ENCODE measurements around the gene EYA2.

- no peak for TF ChIP-seq CTCF (IDR thresholded peaks at IDR 0.05)
- TF ChIP-seq EZH2 (IDR thresholded peaks at IDR 0.05) = no peak
Measured at GRCh38 chr20:46928580-46929132, 34.0 kb downstream of the EYA2 start.
